Nucleus accumbens (tissue), 56 donors: Measurements from ENCODE around the gene C2orf72.
A peak's percentile ranks its signal among the peaks of the same experiment; 100 is the strongest.
"Not testable (repeated sequence)": the region's sequence is repeated elsewhere in the genome, so short reads cannot be mapped to it uniquely, and the experiment has no call there.

Source experiments
- DNase-seq, 56 donors: peaks; one replicate each; lab custom pipeline; 2025; lab: John Stamatoyannopoulos, UW

The C2orf72 gene

GRCh38 chr2:231012463-231012862 is 24.9 kb upstream of the C2orf72 start:
- DNase-seq = no peak

GRCh38 chr2:231013820-231014219 is 23.5 kb upstream of the C2orf72 start:
- no peak for DNase-seq

GRCh38 chr2:231015478-231015877 is 21.8 kb upstream of the C2orf72 start:
- DNase-seq = peak in 44 of 56 donors; percentile 20 to 82 (median 50)

DNA sequence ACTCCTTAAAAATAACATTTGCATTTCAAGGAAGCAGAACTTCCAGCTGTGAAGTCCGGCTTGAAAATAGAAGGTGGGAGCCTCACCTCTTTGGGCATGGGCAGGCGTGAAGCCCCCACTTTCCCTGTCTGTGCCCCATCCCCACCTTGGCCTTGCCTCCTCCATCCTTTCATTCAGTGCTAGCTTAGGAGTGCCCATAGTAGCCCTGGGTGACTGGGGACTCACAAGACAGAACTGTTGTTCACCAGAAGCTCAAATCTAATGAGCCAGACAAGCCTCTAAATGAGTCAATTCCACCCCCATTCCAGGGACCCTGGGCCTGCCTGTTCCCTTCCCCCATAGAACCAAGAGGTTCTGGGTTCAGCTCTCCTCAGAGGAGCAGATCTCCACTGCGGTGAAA is 21.4 kb upstream of the C2orf72 start:
- DNase-seq = peak in 10 of 56 donors; percentile 32 to 67 (median 56)

- DNase-seq = no peak
Observed at GRCh38 chr2:231016566-231017230, 20.6 kb upstream of the C2orf72 start.

- DNase-seq = peak in 49 of 56 donors; percentile 14 to 95 (median 70)
Observed at GRCh38 chr2:231017231-231017598, 20.1 kb upstream of the C2orf72 start.

DNA sequence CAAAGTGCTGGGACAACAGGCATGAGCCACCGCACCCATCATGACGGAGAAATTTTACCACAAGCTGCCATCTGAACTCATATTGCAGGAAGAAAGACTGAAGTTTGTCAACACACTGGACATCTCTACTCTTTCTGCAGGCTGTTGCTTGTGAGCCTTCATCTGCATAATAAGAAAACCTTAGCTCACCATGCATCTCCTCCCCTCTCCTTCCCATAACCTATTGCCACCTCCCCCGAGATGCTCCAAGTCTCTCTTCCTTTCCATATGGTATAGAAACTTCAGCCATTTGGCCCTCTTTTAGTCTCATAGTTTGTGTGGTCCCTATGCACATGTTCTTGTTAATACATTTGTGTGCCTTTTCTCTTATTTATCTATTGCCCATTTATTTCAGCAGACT is 19.1 kb upstream of the C2orf72 start:
- no peak for DNase-seq

GRCh38 chr2:231025059-231025458 is 12.3 kb upstream of the C2orf72 start:
- DNase-seq = not testable (repeated sequence)

DNA sequence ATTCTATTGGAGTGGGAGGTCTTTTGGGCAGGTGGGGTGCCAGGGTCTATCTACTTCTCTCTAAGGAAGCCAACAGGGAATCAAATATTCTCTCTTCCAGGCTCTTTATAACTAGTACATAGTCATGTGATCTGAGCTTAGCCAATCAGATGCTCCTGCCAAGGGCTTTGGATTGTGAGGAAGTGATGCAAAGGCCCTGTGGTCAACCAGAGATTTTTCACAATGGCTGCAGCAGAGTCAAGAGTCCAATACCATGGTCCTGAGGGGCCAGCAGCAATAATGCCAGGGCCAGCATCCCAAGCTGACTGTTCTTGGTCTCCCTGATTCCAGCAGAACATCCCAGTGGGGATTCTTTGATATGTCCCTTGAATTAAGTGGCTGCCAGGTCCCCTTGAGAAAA is 8.4 kb upstream of the C2orf72 start:
- DNase-seq = no peak

GRCh38 chr2:231029563-231029962 is 7.8 kb upstream of the C2orf72 start:
- peak in 8 of 56 donors; percentile 21 to 61 (median 35) for DNase-seq

- no peak for DNase-seq
Observed at GRCh38 chr2:231030725-231031124, 6.6 kb upstream of the C2orf72 start.

- no peak for DNase-seq
Observed at GRCh38 chr2:231032575-231033140, 4.7 kb upstream of the C2orf72 start.

GRCh38 chr2:231033147-231034132 is 3.9 kb upstream of the C2orf72 start:
- DNase-seq = no peak

DNA sequence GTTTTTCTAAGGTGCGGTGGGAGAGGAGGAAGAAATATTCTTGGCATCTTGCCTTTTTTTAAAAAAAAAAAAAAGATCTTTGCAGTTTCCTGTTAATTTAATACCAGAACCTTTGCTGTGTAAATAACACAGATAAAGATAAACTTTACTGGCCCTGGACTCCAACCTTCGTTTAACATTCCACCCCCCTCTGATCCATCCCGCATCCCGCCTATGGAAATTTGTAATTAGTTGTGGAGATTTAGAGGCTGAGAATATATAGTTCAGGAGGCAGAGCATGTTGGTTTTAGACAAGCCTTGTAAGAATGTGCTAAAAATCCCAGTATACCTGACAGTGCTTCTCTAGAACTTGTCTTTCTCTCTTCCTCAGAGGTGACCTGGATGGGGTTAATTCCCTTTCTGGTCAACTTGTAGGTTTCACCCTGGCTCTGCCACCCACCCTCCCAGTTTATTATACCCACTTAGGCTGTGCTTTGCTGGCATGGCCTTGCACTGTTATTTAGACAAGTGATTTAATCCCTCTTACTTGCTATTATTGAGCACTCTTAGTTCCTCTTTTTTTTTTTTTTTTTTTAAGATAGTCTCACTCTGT is 2.9 kb upstream of the C2orf72 start:
- no peak for DNase-seq

DNA sequence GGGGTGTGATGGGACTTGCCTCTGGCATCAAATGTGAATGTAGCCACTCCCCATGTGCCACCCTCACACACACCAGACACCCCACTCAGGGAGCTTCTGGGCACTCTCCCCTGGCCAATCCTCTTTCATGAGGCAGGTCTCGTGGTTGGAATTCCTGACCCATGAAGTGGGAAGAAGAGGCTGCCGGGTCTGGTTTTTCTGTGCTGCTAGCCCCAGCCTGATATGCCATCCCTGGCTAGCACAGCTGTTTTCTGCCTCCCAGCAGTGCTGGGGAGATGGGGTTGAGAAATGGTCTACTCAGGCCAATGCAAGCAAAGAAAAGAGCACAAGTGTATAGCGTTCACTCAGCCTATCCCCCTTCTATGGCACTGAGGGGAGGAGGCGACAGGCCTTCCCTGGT is 1.2 kb upstream of the C2orf72 start:
- DNase-seq = no peak

- DNase-seq = no peak
Observed at GRCh38 chr2:231036578-231037106, 681 bp upstream of the C2orf72 start.

- DNase-seq = peak in 35 of 56 donors; percentile 23 to 73 (median 45)
Observed at GRCh38 chr2:231037731-231038482, 584 bp downstream of the C2orf72 start.

- peak in 4 of 56 donors; percentile 18 to 55 (median 40) for DNase-seq
Observed at GRCh38 chr2:231038483-231039293, 1.4 kb downstream of the C2orf72 start.

- no peak for DNase-seq
Observed at GRCh38 chr2:231039294-231039664, 2.0 kb downstream of the C2orf72 start.
